Gastrocnemius medialis (tissue), 4 donors: ENCODE results near the gene SEC22A.

Experiments
- POLR2A ChIP-seq, 2 donors: fragments of 450-650 bp; IDR thresholded peaks; one replicate each; pipeline ENCODE4 v1.6.1; 2017; ENCODE audit warnings: antibody characterized with exemption in 2 of 2, mild to moderate bottlenecking in 2 of 2, moderate library complexity in 2 of 2
- TF ChIP-seq, protein P1 (sequence below), 5 experiments: fragments of 450-650 bp in 3 of 5; fragments of 200-600 bp in 2 of 5; sonication (generic) in 2 of 5; IDR thresholded peaks in 4 of 5; conservative IDR thresholded peaks in 1 of 5; 1 replicate in 4 of 5; 2 replicates in 1 of 5; pipeline ENCODE4 v1.5.1; 2016 to 2019; ENCODE audit warnings: antibody characterized with exemption in 5 of 5, mild to moderate bottlenecking in 3 of 5, moderate library complexity in 3 of 5

- TF ChIP-seq, protein P1, sequence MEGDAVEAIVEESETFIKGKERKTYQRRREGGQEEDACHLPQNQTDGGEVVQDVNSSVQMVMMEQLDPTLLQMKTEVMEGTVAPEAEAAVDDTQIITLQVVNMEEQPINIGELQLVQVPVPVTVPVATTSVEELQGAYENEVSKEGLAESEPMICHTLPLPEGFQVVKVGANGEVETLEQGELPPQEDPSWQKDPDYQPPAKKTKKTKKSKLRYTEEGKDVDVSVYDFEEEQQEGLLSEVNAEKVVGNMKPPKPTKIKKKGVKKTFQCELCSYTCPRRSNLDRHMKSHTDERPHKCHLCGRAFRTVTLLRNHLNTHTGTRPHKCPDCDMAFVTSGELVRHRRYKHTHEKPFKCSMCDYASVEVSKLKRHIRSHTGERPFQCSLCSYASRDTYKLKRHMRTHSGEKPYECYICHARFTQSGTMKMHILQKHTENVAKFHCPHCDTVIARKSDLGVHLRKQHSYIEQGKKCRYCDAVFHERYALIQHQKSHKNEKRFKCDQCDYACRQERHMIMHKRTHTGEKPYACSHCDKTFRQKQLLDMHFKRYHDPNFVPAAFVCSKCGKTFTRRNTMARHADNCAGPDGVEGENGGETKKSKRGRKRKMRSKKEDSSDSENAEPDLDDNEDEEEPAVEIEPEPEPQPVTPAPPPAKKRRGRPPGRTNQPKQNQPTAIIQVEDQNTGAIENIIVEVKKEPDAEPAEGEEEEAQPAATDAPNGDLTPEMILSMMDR (IDR thresholded peaks at IDR 0.05 in 4 of 5, conservative IDR thresholded peaks at IDR 0.05 in 1 of 5): no peak
- TF ChIP-seq POLR2A (IDR thresholded peaks at IDR 0.05): no peak
Observed at GRCh38 chr3:123307064-123307463, 105.3 kb downstream of the SEC22A start.
